ENCODE results near the gene PDE6A. TPM values are rescaled to one million over a fixed set of nuclear protein-coding genes. Genes with fewer than 3 reads are reported as not detected.
"Not testable (repeated sequence)": the region's sequence is repeated elsewhere in the genome, so short reads cannot be mapped to it uniquely, and the experiment has no call there.

The PDE6A gene
- total RNA-seq, 2 donors from 2014 or later, result not detected

GRCh38 chr5:149946118-149946517, 1.5 kb upstream of the PDE6A start:
- TF ChIP-seq POLR2A (IDR thresholded peaks at IDR 0.05), result no peak
- TF ChIP-seq, protein P1, sequence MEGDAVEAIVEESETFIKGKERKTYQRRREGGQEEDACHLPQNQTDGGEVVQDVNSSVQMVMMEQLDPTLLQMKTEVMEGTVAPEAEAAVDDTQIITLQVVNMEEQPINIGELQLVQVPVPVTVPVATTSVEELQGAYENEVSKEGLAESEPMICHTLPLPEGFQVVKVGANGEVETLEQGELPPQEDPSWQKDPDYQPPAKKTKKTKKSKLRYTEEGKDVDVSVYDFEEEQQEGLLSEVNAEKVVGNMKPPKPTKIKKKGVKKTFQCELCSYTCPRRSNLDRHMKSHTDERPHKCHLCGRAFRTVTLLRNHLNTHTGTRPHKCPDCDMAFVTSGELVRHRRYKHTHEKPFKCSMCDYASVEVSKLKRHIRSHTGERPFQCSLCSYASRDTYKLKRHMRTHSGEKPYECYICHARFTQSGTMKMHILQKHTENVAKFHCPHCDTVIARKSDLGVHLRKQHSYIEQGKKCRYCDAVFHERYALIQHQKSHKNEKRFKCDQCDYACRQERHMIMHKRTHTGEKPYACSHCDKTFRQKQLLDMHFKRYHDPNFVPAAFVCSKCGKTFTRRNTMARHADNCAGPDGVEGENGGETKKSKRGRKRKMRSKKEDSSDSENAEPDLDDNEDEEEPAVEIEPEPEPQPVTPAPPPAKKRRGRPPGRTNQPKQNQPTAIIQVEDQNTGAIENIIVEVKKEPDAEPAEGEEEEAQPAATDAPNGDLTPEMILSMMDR (IDR thresholded peaks at IDR 0.05), result no peak
- ATAC-seq, result no peak
- no peak overlapping the region for H3K4me3 ChIP-seq
- no peaks in the 10 kb centered on the region for H3K4me1 ChIP-seq
- H3K27me3 ChIP-seq, result no peaks in the 10 kb centered on the region
- 79 to 83% methylated on average over 3 of the region's 3 CpGs for WGBS, 2 donors
- H3K9me3 ChIP-seq, result no peaks in the 10 kb centered on the region
- H3K27ac ChIP-seq, result no peak overlapping the region
- intact Hi-C loops (cut with DNase I), result loop anchor here (10.0 kb wide), 1 partner anchor 49 kb away; no protein-coding TSS in a partner anchor
- DNase-seq, result no peak
- H3K36me3 ChIP-seq (replicated peaks in 1 of 2; ENCODE audit: insufficient read depth in 1 of 2, low read depth in 2 of 2), result no peaks in the 10 kb centered on the region

DNA sequence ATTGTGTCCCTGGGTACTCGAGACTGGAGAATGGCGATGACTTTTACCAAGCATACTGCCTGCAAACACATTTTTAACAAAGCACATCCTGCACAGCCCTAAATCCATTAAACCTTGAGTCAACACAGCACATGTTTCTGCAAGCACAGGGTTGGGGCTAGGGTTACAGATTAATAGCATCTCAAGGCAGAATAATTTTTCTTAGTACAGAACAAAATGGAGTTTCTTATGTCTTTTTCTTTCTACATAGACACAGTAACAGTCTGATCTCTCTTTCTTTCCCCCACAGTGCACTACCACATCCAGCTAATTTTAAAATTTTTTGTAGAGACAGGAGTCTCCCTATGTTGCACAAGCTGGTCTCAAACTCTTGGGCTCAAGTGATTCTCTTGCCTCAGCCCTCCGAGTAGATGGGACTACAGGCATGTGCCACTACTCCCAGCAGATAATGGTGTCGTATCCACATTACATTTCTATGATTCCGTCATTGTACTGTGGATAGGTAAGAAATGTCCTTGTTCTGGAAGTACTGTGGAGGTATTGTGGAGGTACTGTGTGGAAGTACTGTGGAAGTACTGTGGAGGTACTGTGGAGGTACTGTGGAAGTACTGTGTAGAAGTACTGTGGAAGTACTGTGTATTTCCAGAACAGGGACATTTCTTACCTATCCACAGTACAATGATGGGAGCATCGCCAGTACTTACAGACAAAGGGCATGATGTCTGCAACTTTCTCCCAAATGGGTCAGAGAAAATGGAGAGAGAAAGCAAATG, 1.2 kb downstream of the PDE6A start:
- H3K9me3 ChIP-seq; ATAC-seq; H3K27me3 ChIP-seq; H3K4me3 ChIP-seq; H3K4me1 ChIP-seq; DNase-seq; H3K27ac ChIP-seq; H3K36me3 ChIP-seq (replicated peaks in 1 of 2; ENCODE audit: insufficient read depth in 1 of 2, low read depth in 2 of 2): not testable (repeated sequence)
- intact Hi-C loops (cut with DNase I), result loop anchor here (10.0 kb wide), 1 partner anchor 51 kb away; no protein-coding TSS in a partner anchor
- 73 to 80% methylated on average over 4 to 6 of the region's 6 CpGs for WGBS, 2 donors

- H3K9me3 ChIP-seq; ATAC-seq; DNase-seq; H3K27ac ChIP-seq; H3K4me3 ChIP-seq; H3K36me3 ChIP-seq (replicated peaks in 1 of 2; ENCODE audit: insufficient read depth in 1 of 2, low read depth in 2 of 2); H3K27me3 ChIP-seq: not testable (repeated sequence)
- H3K4me1 ChIP-seq, result peaks cover 14% of the 10 kb centered on the region
- WGBS, 2 donors, result 80% methylated on average over 3 to 4 of the region's 4 CpGs
- intact Hi-C loops (cut with DNase I), result loop anchor here (10.0 kb wide), 1 partner anchor 52 kb away; no protein-coding TSS in a partner anchor
These were observed 1.8 kb downstream of the PDE6A start for GRCh38 chr5:149942741-149943169.

GRCh38 chr5:149942199-149942598, 2.4 kb downstream of the PDE6A start:
- Histone ChIP-seq H3K27ac (no peak overlapping the region), H3K27me3 (no peaks in the 10 kb centered on the region), H3K4me3 (no peak overlapping the region), H3K4me1 (peaks cover 19% of the 10 kb centered on the region), H3K36me3 (replicated peaks in 1 of 2; ENCODE audit: insufficient read depth in 1 of 2, low read depth in 2 of 2) (no peaks in the 10 kb centered on the region), H3K9me3 (no peaks in the 10 kb centered on the region)
- intact Hi-C loops (cut with DNase I), result loop anchor here (10.0 kb wide), 1 partner anchor 53 kb away; no protein-coding TSS in a partner anchor
- ATAC-seq, result no peak
- TF ChIP-seq POLR2A (IDR thresholded peaks at IDR 0.05), result no peak
- TF ChIP-seq, protein P1 (IDR thresholded peaks at IDR 0.05), result no peak
- 88 to 89% methylated on average over 2 of the region's 2 CpGs for WGBS, 2 donors
- DNase-seq, result no peak

DNA sequence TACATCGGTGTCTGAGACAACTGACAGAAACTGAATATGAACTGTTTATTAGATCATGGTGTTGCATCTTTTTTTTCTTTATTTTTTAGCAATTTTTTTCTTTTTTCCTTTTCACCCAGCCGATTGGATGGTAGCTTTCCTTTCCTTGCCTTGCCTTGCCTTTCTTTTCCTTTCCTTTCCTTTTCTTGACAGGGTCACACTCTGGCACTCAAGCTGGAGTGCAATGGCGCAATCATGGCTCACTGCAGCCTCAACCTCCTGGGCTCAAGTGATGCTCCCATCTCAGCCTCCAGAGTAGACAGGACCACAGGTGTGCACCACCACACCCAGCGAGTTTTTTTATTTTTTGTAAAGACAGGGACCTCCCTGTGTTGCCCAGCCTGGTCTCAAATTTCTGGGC, 2.8 kb downstream of the PDE6A start:
- Histone ChIP-seq H3K27me3 (no peaks in the 10 kb centered on the region), H3K4me3 (no peak overlapping the region), H3K27ac (no peak overlapping the region), H3K9me3 (no peaks in the 10 kb centered on the region), H3K36me3 (replicated peaks in 1 of 2; ENCODE audit: insufficient read depth in 1 of 2, low read depth in 2 of 2) (no peaks in the 10 kb centered on the region), H3K4me1 (peaks cover 21% of the 10 kb centered on the region)
- WGBS, 2 donors, result 77 to 88% methylated on average over 4 of the region's 4 CpGs
- intact Hi-C loops (cut with DNase I), result loop anchor here (10.0 kb wide), 1 partner anchor 53 kb away; no protein-coding TSS in a partner anchor
- ATAC-seq (no peak), DNase-seq (no peak)
- TF ChIP-seq POLR2A (IDR thresholded peaks at IDR 0.05), result no peak
- TF ChIP-seq, protein P1 (IDR thresholded peaks at IDR 0.05), result no peak
